ENCODE measurements around the gene TUB.

Gene TUB

DNA sequence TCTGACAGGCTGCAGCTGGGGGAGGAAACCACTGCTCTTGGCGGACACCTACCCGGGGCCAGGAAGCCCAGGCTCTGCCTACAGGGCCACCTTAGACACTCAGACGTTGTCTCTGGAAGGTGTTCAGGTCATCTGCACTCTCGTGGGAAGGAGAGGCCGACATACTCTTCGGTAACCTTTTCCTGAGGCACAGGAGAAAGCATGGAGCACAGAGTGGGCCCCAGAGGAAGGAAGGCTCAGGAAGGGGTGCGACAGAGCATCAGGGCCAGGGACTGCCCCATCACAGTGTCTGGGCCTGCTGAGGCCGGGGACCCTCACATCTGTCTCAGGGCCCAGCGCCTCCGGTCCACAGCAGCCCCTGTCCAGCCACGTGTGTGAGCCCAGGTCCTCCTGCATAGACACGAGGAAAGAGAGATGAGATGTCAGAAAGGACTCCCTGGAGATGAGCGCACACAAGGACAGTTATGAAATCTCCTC lies 18.2 kb upstream of the TUB start:
- ChIA-PET CTCF (interaction anchor here (1.4 kb wide), 1 partner anchor 12 kb away, joined by 5 read pairs; no protein-coding TSS in a partner anchor), POLR2A (no interaction called here)
- no peak for TF ChIP-seq CTCF (IDR thresholded peaks at IDR 0.05; ENCODE audit: control extremely low read depth, extremely low read depth, low read depth, missing control alignments)
- DNase-seq (ENCODE audit: extremely low spot score): no peak

DNA sequence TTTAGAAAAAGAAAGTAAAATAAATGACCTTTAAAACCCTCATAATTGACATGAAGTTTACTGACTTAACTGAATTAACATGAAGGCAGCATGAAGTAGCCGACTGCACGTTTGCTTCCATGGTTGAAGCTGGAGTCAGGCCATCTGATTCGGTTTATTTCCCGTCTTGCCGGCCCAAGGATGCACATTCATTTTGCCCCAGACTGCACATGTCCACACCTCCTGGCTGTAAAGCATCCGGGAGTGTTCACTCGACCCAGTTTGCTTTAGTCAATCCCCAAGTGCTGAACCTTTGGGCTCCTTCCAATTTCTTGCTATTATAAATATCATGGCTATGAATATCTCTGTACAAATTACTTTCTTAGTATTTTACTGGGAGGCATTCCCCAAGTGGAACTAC lies 17.7 kb upstream of the TUB start:
- POLR2A ChIA-PET: no interaction called here
- CTCF ChIA-PET: interaction anchor here (1.4 to 2.1 kb wide), 3 partner anchors 12 to 36 kb away, joined by 5 to 8 read pairs (median 8); no protein-coding TSS in a partner anchor

GRCh38 chr11:8065031-8065430 lies 16.0 kb upstream of the TUB start:
- TF ChIP-seq CTCF (IDR thresholded peaks at IDR 0.05; ENCODE audit: control extremely low read depth, extremely low read depth, low read depth, missing control alignments): no peak
- CTCF ChIA-PET: interaction anchor here (1.2 to 2.1 kb wide), 2 partner anchors 25 to 32 kb away, joined by 3 to 8 read pairs; no protein-coding TSS in a partner anchor
- no peak for DNase-seq (ENCODE audit: extremely low spot score)
- POLR2A ChIA-PET: no interaction called here

More for the DNA sequence above, 17.7 kb upstream of the TUB start:
- no peak for TF ChIP-seq CTCF (IDR thresholded peaks at IDR 0.05; ENCODE audit: control extremely low read depth, extremely low read depth, low read depth, missing control alignments)
- no peak for DNase-seq (ENCODE audit: extremely low spot score)

- CTCF ChIA-PET: interaction anchor here (1.0 to 3.0 kb wide), 9 partner anchors 10 to 60 kb away, joined by 3 to 14 read pairs (median 4); no protein-coding TSS in a partner anchor
These were observed 14.7 kb upstream of the TUB start for GRCh38 chr11:8066036-8066910.

DNA sequence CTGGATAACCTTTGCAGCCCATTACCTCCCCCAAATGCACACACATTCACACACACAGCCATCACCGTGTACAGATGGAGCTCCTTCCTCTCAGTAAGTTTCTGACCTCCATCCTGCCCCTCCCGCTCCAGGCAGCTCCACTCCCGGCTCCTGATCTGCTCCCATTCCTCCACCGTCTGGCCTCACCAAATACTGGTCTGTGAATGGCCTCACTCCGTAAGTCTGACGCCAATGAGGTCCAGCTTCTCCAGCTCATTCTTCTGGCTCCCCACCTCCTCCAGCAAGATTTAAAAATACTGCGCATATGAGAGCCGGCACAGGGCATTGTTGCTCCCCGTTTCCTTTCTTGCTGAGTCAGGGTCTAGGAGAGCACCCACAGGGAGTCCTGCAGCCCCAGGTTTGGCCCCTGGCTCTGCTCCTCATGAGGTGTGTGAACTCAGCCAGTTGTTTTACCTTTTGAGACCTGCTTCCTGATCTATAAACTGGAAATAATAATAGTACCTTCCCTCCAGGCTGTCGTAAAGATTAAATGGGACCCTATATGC lies 14.0 kb upstream of the TUB start:
- no peak for DNase-seq (ENCODE audit: extremely low spot score)
- TF ChIP-seq CTCF (IDR thresholded peaks at IDR 0.05; ENCODE audit: control extremely low read depth, extremely low read depth, low read depth, missing control alignments): no peak
- ChIA-PET CTCF (interaction anchor here (1.0 to 3.0 kb wide), 8 partner anchors 11 to 60 kb away, joined by 3 to 14 read pairs (median 4); no protein-coding TSS in a partner anchor), POLR2A (no interaction called here)

More at GRCh38 chr11:8066036-8066910, 14.7 kb upstream of the TUB start:
- no peak for DNase-seq (ENCODE audit: extremely low spot score)
- TF ChIP-seq CTCF (IDR thresholded peaks at IDR 0.05; ENCODE audit: control extremely low read depth, extremely low read depth, low read depth, missing control alignments): no peak
- POLR2A ChIA-PET: no interaction called here

- DNase-seq (ENCODE audit: extremely low spot score): no peak
- ChIA-PET CTCF (interaction anchor here (1.0 to 3.0 kb wide), 9 partner anchors 9 to 61 kb away, joined by 3 to 14 read pairs (median 4); no protein-coding TSS in a partner anchor), POLR2A (no interaction called here)
- no peak for TF ChIP-seq CTCF (IDR thresholded peaks at IDR 0.05; ENCODE audit: control extremely low read depth, extremely low read depth, low read depth, missing control alignments)
These were observed 13.5 kb upstream of the TUB start for GRCh38 chr11:8067567-8067928.

All from GM10248 (cell line).